Heart left ventricle (tissue), 16 donors: ENCODE results near the gene CTSH. TPM values are rescaled to one million over a fixed set of nuclear protein-coding genes. Genes with fewer than 3 reads are reported as not detected.
"Not testable (repeated sequence)": the region's sequence is repeated elsewhere in the genome, so short reads cannot be mapped to it uniquely, and the experiment has no call there.

Source experiments
- ATAC-seq, 4 donors: fragments of 200-7000 bp; cut with Tn5 transposase; one replicate each; pipeline ENCODE4 v1.9.1; 2020 to 2022; ENCODE audit warnings: moderate library complexity in 4 of 4, mild to moderate bottlenecking in 3 of 4, moderate number of reproducible peaks in 1 of 4
- DNase-seq, 5 donors: peaks; one replicate each; pipeline ENCODE4 v3.0.0-alpha.2; 2020
- H3K27ac ChIP-seq, 12 donors: fragments of 200-600 bp; sonication (generic) in 4 of 12; one replicate each; pipeline versions ENCODE4 v1.5.0 to v1.8.0; 2016 to 2022; ENCODE audit warnings: mild to moderate bottlenecking in 2 of 12
- H3K27me3 ChIP-seq, 9 donors: fragments of 200-600 bp; sonication (generic) in 2 of 9; one replicate each; pipeline versions ENCODE4 v1.5.1 to v1.8.0; 2016 to 2022; ENCODE audit warnings: mild to moderate bottlenecking in 3 of 9
- H3K36me3 ChIP-seq, 9 donors: fragments of 200-600 bp; sonication (generic) in 2 of 9; one replicate each; pipeline versions ENCODE4 v1.5.0 to v1.8.0; 2018 to 2022; ENCODE audit warnings: mild to moderate bottlenecking in 2 of 9
- H3K4me1 ChIP-seq, 12 donors: fragments of 200-600 bp; sonication (generic) in 4 of 12; one replicate each; pipeline versions ENCODE4 v1.5.0 to v1.8.0; 2016 to 2022; ENCODE audit warnings: mild to moderate bottlenecking in 3 of 12
- H3K4me3 ChIP-seq, 12 donors: fragments of 200-600 bp; sonication (generic) in 4 of 12; one replicate each; pipeline versions ENCODE4 v1.5.0 to v1.8.0; 2017 to 2022; ENCODE audit warnings: mild to moderate bottlenecking in 9 of 12, moderate library complexity in 4 of 12
- H3K9me3 ChIP-seq, 12 donors: fragments of 200-600 bp; sonication (generic) in 4 of 12; one replicate each; pipeline versions ENCODE4 v1.5.0 to v1.8.0; 2016 to 2022; ENCODE audit warnings: mild to moderate bottlenecking in 1 of 12
- CTCF ChIP-seq, 12 donors: fragments of 200-600 bp; sonication (generic) in 4 of 12; IDR thresholded peaks; one replicate each; pipeline versions ENCODE4 v1.5.0 to v1.8.0; 2018 to 2022; ENCODE audit warnings: antibody characterized with exemption in 12 of 12, mild to moderate bottlenecking in 5 of 12
- POLR2A ChIP-seq, 2 donors: fragments of 450-650 bp; IDR thresholded peaks; one replicate each; pipeline ENCODE4 v1.6.1; 2017; ENCODE audit warnings: antibody characterized with exemption in 2 of 2, mild to moderate bottlenecking in 2 of 2, moderate library complexity in 2 of 2
- WGBS, 4 donors: extraction: QIAGEN DNeasy Blood & Tissue Kit in 2 of 4; methylation state at CpG; one replicate each; pipeline versions ENCODE4 v1.1.5 to v1.1.7; 2013 to 2018; 5-methylcytosine and 5-hydroxymethylcytosine counted together
- intact Hi-C, 10 donors: fragments of 100-400 bp; cut with DNase I; formaldehyde crosslinking; loops; one replicate each; pipeline versions ENCODE4 v1.11.1 to v1.14.2; 2022
- polyA plus RNA-seq, 2 donors: library from polyadenylated mRNA; stranded (reverse); fragments of 200-250 nt; gene quantifications; one replicate each; pipeline ENCODE4 v1.2.3, GENCODE V29; 2013
- total RNA-seq, 9 donors: library from RNA; depleted of rRNA in 2 of 9; stranded (reverse); fragments of >200 nt in 2 of 9; fragmentation: NEBNext Ultra II Directional in 3 of 9; extraction: Animal tissue kit (Norgen Biotek cat#: 25700) in 3 of 9; gene quantifications; one replicate each; pipeline versions ENCODE4 v1.1.0 to v1.2.4, GENCODE V29; 2016 to 2023
- donor health status: ischemic (EF 13 %, LVEDD 7.1; RV severe dilation, severe dysfunction).
- donor health status: healthy with polysubstance abuse.
- donor health status: DM: no; HTN: yes; CAD: no.
- donor health status: DM: no; HTN: no; CAD: no.
- donor health status: ischemic (EF 25% LVEDD 6.9; RV normal size, moderate dysfunction).
- donor health status: ischemic (EF 25% LVEDD 5.7; RV mildly dilated, moderate dysfunction).
- donor health status: healthy.
- donor health status: DM: yes; HTN: yes; CAD: no.
- donor health status: ischemic (EF 35%, LVEDD 5.7; RV mildly dilated, moderate dysfunction).
- donor health status: nonischemic (EF 11% LVEDD 7.7; RV severe dilation, severe dysfunction).
- donor health status: DM: yes; HTN: yes; CAD: no.
- donor health status: PGD.
- donor health status: ischemic (EF 29% LVEDD 5.4; RV normal size, mild dysfunction).
- donor health status: nonischemic (EF 23%, LVEDD 6.1; RV moderate dilation, normal function).

The CTSH gene
- total and polyA plus RNA-seq, 11 donors, result 27.8 to 165 (median 82.4) TPM

DNA sequence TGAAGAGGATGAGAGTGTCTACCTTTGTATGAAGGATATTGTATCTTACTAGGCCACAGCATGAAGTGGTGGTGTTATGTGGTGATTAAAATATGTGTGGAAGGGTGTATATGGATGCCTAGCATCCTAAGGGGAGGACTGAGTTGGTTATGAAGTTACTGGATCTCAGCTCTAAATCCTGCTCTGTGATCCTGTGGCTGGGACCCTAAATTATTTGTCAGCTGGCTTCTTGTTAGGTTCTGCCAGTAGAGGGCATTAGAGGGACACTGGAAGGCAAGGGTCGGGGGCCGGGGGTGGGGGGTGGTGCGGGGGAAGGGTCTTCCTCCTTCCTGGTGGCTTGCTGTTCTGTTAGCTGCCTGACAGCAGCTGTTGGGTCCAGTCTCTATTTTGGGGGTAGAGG, 37.3 kb downstream of the CTSH start:
- DNase-seq, result no peak
- TF ChIP-seq CTCF (IDR thresholded peaks at IDR 0.05) (peak in 7 of 12 donors; percentile 7 to 34 (median 27)), POLR2A (IDR thresholded peaks at IDR 0.05) (no peak)
- H3K27ac ChIP-seq, result no peak overlapping the region
- no peak overlapping the region for H3K4me3 ChIP-seq
- no peak for ATAC-seq
- H3K9me3 ChIP-seq, result no peaks in the 10 kb centered on the region
- no peaks in the 10 kb centered on the region for H3K27me3 ChIP-seq
- peaks cover 0 to 47% (median 36%) of the 10 kb centered on the region in 12 donors for H3K4me1 ChIP-seq
- 40 to 60% (median 53%) methylated on average over 3 of the region's 3 CpGs for WGBS, 4 donors
- intact Hi-C loops, result loop anchor here in 4 of 10 donors (2.0 to 5.0 kb wide), 3 partner anchors 70 to 277 kb away; no protein-coding TSS in a partner anchor
- H3K36me3 ChIP-seq, result peaks cover 0 to 99% (median 83%) of the 10 kb centered on the region in 9 donors

GRCh38 chr15:78906316-78906620, 38.6 kb downstream of the CTSH start:
- Histone ChIP-seq H3K4me1 (peaks cover 0 to 58% (median 44%) of the 10 kb centered on the region in 12 donors), H3K4me3 (no peak overlapping the region), H3K27ac (peak overlapping the region in 1 of 12 donors; percentile 3), H3K36me3 (peaks cover 0 to 99% (median 83%) of the 10 kb centered on the region in 9 donors), H3K27me3 (no peaks in the 10 kb centered on the region), H3K9me3 (no peaks in the 10 kb centered on the region)
- peak; percentile 29 to 62 (median 48) for ATAC-seq
- TF ChIP-seq POLR2A (IDR thresholded peaks at IDR 0.05), result no peak
- no peak for TF ChIP-seq CTCF (IDR thresholded peaks at IDR 0.05)
- intact Hi-C loops, result loop anchor here in 4 of 10 donors (2.0 to 5.0 kb wide), 3 partner anchors 71 to 279 kb away; no protein-coding TSS in a partner anchor
- DNase-seq, result peak in 1 of 5 donors; percentile 66
- 34 to 63% (median 44%) methylated on average over 2 of the region's 2 CpGs for WGBS, 4 donors

DNA sequence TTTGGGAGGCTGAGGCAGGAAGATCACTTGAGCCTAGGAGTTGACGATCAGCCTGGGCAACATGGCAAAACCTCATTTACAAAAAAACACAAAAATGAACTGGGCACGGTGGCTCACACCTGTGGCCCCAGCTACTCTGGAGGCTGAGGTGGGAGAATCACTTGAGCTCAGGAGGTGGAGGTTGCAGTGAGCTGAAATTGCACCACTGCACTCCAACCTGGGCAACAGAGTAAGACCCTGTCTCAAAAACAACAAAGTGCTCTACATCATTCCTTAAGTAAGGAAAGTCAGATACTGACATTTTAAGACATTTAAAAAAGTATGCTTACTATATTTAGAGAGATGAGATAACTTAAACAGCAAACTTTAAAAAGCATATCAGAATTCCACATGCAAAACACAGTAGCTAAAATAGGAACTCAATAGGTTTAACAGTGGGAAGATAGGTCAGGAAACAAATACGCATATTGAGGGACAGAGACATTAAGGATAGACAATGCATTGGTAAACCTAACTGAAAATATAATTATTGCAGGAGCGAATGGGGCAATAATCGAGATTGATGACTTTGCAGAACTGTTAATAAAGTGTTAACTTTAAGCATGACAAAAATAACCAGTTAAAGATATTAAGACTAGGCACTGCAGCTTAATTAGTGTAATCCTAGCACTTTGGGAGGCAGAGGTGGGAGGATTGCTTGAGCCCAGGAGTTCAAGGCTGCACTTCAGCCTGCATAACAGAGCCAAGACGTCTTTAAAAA, 40.1 kb downstream of the CTSH start:
- no peak overlapping the region for H3K4me3 ChIP-seq
- H3K4me1 ChIP-seq, result peaks cover 0 to 60% (median 39%) of the 10 kb centered on the region in 12 donors
- H3K27ac ChIP-seq, result peak overlapping the region in 3 of 12 donors; percentile 6 to 8 (median 7)
- no peak for TF ChIP-seq CTCF (IDR thresholded peaks at IDR 0.05)
- no peak for TF ChIP-seq POLR2A (IDR thresholded peaks at IDR 0.05)
- ATAC-seq, result no peak
- H3K36me3 ChIP-seq, result peaks cover 0 to 99% (median 84%) of the 10 kb centered on the region in 9 donors
- WGBS, 4 donors, result 69 to 82% (median 74%) methylated on average over 6 of the region's 6 CpGs
- intact Hi-C loops, result loop anchor here in 3 of 10 donors (5.0 kb wide), 2 partner anchors 73 to 278 kb away; no protein-coding TSS in a partner anchor
- H3K9me3 ChIP-seq, result no peaks in the 10 kb centered on the region
- DNase-seq, result no peak
- H3K27me3 ChIP-seq, result no peaks in the 10 kb centered on the region

DNA sequence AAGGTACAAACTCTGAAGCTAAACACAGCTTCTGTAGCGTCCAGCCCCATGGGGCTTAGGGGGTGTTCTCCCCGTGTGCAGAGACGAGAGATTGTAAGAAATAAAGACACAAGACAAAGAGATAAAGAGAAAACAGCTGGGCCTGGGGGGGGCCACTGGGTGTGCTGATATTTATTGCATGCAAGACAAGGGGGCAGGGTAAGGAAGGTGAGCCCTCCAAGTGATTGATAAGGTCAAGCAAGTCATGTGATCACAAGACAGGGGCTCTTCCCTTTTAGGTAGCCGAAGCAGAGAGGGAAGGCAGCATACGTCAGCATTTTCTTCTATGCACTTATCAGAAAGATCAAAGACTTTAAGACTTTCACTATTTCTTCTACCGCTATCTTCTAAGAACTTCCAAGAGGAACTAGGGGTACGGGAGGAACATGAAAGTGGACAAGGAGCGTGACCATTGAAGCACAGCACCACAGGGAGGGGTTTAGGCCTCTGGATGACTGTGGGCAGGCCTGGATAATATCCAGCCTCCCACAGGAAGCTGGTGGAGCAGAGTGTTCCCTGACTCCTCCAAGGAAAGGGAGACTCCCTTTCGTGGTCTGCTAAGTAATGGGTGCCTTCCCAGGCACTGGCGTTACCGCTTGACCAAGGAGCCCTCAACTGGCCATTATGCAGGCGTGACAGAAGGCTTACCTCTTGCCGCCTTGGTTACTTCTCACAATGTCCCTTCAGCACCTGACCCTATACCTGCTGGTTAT, 42.4 kb downstream of the CTSH start:
- Histone ChIP-seq H3K27ac (peak overlapping the region in 3 of 12 donors; percentile 1 to 49 (median 4)), H3K4me1 (peaks cover 0 to 50% (median 33%) of the 10 kb centered on the region in 12 donors), H3K36me3 (peaks cover 0 to 100% (median 100%) of the 10 kb centered on the region in 9 donors)
- intact Hi-C loops, ATAC-seq, H3K27me3 ChIP-seq, DNase-seq, H3K9me3 ChIP-seq, H3K4me3 ChIP-seq: not testable (repeated sequence)
- WGBS, 4 donors, result 48 to 66% (median 52%) methylated on average over 13 of the region's 13 CpGs

DNA sequence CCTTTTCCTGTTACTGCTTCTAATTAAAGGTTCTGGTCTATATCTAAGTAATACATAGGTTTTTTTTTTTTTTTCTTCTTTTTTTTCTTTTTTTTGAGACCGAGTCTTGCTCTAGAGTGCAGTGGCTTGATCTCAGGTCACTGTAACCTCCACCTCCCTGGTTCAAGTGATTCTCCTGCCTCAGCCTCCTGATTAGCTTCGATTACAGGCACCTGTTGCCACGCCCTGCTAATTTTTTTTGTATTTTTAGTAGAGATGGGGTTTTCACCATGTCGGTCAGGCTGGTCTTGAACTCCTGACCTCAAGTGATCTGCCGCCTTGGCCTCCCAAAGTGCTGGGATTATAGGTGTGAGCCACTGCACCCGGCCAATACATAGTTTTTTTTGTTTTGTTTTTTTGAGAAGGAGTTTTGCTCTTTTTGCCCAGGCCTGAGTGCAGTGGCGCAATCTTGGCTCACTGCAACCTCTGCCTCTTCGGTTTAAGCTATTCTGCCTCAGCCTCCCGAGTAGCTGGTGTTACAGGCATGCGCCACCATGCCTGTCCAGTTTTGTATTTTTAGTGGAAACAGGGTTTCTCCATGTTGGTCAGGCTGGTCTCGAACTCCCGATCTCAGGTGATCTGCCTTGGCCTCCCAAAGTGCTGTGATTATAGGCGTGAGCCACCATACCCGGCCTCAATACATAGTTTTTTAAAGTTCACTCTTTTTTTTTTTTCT, 43.9 kb downstream of the CTSH start:
- ATAC-seq, H3K9me3 ChIP-seq, H3K27me3 ChIP-seq, H3K27ac ChIP-seq, DNase-seq, intact Hi-C loops, H3K4me3 ChIP-seq: not testable (repeated sequence)
- Histone ChIP-seq H3K36me3 (peaks cover 0 to 100% (median 100%) of the 10 kb centered on the region in 9 donors), H3K4me1 (peaks cover 0 to 40% (median 26%) of the 10 kb centered on the region in 12 donors)
- WGBS, 4 donors, result 94 to 95% (median 95%) methylated on average over 14 of the region's 14 CpGs
